NCI-H345 treated with DMSO at 0.1 percent for 48 hours (cell line): ENCODE measurements around the gene EIF6.

Experiments
- DNase-seq: peaks from one replicate; lab custom pipeline; 2025; ENCODE audit not compliant: unreplicated experiment; lab: John Stamatoyannopoulos, UW

The EIF6 gene

DNA sequence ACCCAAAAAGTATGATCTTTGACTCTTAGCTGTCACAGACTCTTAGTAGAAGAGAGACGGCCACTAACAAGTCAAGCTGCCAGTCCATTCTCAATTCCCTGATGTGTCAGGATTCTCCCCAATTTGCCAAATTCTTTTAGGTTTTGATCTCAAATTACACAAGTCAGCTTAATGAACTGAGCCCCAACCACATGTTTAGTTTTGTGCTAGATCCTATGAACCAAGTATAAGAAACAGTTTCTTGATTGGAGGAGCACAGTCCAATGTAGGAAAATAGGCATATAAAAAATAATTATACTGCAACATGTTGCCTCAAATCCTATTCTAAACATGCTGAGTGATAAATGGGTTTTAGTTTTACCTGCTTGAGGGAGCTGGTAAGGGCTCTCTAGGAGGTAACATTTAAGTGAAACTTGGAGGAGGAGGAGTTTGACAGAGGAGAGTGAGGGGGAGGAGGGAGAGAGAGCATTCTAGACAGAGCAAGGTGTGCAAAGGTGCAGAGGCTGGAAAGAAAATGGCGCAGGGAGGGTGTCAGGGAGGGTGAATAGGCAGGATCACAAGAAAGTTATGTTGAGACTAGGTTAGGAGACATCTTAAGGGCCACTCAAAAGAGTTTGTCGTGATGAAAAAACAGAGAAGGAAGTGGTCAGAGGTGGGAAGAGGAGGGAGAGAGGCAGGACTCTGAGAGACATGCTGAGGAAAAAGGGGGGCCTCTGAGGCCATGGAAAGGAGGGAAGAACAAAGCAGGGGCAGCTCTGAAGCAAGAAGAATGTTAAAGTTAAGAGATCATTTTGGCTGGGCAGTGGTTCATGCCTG, 30.5 kb upstream of the EIF6 start:
- DNase-seq: no peak

- no peak for DNase-seq
Observed at GRCh38 chr20:35312318-35312717, 27.7 kb upstream of the EIF6 start.

DNA sequence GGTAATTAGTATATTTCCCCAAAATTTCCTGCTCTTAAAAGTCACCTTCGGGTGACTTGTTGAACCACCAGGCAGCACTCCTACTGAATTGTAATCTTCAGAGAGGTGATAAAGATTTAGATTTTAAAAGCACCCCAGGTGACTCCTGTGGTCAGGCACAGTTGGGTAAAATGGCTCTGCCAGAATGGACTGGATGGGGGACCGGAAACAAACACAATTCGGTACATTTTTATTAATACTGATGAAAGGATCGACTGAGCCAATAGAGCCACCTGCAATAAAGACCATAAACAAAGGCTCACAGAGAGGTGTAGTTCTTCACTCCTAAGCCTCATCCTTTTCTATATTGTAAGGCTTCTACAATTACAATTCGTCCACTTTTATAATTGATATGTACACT, 27.2 kb upstream of the EIF6 start:
- DNase-seq: no peak

GRCh38 chr20:35311409-35311808, 26.8 kb upstream of the EIF6 start:
- DNase-seq: no peak

GRCh38 chr20:35307666-35308653, 23.4 kb upstream of the EIF6 start:
- DNase-seq: no peak

- DNase-seq: no peak
Observed at GRCh38 chr20:35306931-35307517, 22.5 kb upstream of the EIF6 start.

DNA sequence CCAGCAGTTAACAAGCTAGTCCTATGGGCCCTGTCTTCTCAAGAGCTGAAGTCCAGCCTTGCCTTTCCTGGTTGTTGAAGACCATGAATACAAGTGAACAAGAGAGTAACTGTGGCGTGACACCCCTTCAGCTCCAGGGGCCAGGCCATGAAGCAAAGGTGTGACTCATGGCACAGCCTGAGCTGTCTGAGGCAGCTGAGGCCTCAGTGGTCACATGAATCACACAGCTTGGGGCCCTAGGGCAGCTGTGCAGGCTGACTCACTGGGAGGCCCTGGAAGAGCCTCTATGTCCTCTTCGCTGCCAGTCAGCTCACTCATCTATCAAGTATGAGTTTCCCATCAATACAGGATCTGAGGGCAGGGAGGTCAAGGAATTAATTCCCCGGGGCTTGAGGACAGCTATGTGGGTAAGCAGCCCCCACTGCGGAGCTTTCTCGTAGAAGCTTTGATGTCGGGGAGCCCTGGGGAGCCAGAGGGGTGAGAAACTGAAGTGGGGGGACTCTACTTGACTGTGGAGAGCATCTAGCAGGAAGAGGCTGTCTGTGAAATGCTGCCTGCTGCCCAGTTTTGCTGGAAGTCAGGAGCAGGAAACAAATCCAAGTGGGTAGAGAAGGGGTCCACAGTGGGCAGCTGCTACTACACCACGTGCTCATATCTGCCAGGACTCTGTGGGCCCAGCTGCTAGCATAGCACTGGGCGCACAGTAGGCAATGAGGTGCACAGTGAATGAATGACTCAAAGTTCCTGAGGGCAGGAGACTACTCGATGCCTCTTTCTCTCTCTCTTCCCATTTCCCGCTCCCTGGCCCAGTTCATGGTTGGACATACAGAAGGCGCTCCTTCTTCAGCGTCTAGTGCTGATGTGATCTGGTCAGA, 21.3 kb upstream of the EIF6 start:
- DNase-seq: no peak

DNA sequence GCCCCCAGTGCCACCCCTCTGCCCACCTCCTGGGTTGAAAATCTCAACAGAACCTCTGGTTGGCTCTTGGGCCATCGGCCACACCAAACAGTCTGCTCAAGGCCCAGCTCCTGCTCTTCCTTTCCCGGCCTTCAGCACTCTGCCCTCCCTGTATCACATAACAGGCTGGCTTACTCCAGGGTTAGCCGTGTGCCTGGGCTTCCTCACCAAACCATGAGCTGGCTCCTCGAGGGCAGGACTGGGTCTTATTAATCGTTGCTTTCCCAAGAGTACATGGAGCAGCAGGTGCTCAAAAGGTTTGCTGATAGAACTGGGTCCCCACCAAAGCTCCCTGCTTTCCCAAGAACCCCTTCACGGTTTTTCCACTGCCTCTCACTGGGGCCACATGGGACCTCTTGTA, 20.4 kb upstream of the EIF6 start:
- DNase-seq: no peak

DNA sequence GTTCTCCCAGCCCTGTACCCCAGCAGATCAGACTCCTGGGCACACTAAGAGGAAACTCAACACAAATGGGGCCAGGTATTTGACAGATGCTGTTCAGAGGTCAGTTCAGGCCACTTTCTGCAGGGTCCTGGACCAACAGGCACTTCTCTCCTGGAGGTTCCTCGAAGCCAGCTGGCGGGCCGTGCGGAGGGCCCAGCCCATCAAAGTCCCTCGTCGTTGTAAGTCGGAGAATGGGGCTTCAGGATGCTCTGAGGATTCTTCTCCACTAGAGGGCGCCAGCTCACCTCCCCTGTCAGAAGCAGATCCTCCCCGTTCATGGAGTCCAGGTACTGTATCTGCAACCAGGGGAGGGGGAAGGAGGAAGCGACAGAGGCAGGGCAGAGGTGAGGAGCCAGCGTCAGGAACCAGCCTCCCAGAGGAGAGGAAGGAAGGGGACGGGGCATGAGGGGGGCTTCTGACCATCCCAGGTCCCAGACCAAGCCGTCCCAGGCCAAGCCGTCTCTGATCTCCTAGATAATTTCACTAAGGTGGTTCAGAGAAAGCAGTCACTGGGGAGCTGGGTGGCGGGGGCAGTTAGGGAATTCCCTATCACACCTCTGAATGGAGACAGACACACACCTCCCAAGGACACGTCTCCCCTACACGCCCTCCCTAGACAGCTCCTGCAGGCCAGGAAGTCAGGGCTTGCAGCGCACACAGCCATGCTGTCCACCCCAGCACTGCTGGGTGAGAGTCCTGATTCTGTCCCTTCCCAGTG, 19.3 kb upstream of the EIF6 start:
- peak; percentile 90 for DNase-seq

DNA sequence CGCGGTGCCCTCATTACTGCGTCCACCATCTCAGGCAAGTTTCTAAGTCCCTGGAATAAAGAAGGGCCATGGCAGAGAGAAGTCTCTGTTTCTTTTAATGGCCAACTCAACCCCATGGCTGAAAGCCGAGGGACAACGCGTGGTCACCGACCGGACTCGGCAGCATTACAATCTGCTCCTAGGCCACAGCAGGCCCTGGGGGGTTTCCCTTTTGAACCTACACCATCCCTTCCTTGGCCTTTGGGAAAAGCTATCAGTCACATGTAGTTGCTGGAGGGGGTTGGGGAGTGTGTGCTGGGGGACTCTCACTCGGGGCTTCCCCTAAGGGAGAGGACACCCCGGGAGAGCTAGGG, 18.8 kb upstream of the EIF6 start:
- no peak for DNase-seq

GRCh38 chr20:35302421-35303335, 18.1 kb upstream of the EIF6 start:
- no peak for DNase-seq

DNA sequence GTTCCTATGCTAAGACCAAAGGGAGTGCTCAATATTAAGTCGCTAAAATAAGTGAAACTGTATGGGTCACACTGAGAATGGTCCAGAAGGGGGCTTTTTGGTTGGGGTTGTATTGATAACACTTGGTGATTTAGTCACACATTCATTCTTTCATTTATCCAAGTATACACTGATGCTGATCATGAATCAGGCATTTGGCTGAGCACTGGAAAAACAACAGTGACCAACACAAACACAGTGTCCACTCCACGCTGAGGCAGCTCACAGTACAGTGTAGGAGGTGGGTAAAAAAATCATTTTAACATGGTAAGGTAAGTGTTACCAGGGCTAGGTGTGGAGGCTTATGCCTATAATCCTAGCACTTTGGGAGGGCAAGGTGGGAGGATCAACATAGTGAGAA, 16.9 kb upstream of the EIF6 start:
- no peak for DNase-seq

GRCh38 chr20:35300469-35301262, 16.1 kb upstream of the EIF6 start:
- DNase-seq: no peak

GRCh38 chr20:35299780-35300179, 15.2 kb upstream of the EIF6 start:
- DNase-seq: no peak

GRCh38 chr20:35298264-35298663, 13.7 kb upstream of the EIF6 start:
- no peak for DNase-seq

GRCh38 chr20:35297740-35298139, 13.2 kb upstream of the EIF6 start:
- no peak for DNase-seq

DNA sequence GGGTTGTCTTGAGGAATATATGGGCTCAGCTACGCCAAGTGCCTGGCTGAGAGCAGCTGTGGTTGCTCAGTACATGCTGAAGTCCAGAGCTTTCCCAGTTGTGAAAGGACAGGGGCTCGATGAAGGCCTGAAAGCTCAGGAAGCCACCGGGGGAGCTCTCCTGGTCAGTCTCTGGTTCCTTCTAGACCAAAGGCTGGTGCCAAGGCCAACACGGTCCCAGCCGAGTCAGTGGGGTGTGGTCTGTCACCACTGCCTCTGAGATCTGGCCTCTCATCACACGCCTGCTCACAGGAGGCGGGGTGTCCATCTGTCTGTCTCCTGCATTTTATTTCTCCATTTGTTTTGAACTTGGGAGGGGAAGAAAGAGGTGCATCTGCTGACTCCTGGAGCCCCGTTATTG, 12.6 kb upstream of the EIF6 start:
- no peak for DNase-seq

DNA sequence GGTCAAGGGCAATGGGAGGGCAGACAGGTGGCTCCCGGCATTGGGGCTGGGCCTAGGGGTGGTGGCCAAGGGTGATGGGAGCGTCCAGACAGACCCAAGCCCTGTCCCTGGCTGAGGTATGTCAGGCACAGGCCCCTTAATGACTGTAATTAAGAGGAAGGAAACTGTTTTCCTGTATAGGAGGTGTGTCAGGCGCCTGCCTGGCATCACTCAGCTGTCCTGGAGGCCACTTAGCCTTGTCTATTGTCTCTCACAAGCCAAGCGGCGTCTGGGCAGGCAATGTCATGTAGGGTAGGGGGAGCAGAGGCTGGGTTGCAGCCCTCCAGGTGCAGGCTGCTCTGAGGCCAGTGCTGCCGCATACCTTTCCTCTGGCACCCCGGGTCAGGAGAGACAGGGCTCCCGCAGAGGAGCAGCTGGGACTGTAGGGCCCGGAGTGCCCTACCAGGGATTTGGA, 11.6 kb upstream of the EIF6 start:
- DNase-seq: no peak
